GM13976 (cell line): Measurements from ENCODE around the gene TENM4.

Experiments used
- DNase-seq: peaks from one replicate; pipeline ENCODE4 v3.0.0; 2012; ENCODE audit warnings: low spot score
- in situ Hi-C: fragments of 300-500 bp; cut with MboI; formaldehyde crosslinking; loops from one replicate; pipeline ENCODE4 v1.12.0; 2022; ENCODE audit warnings: low sequenced_read_pairs, mixed read lengths, inconsistent platforms; ENCODE audit not compliant: unreplicated experiment
- TF ChIP-seq, protein P1 (sequence below): IDR thresholded peaks from 2 replicates; pipeline ENCODE4 v1.5.1; 2012; ENCODE audit warnings: borderline replicate concordance, mild to moderate bottlenecking; ENCODE audit not compliant: insufficient read depth; ENCODE audit errors: extremely low read depth, missing control alignments, control extremely low read depth

TENM4 gene

GRCh38 chr11:79018371-79018849 lies 422.4 kb downstream of the TENM4 start:
- in situ Hi-C loops = no loop called here
- no peak for DNase-seq
- TF ChIP-seq, protein P1, sequence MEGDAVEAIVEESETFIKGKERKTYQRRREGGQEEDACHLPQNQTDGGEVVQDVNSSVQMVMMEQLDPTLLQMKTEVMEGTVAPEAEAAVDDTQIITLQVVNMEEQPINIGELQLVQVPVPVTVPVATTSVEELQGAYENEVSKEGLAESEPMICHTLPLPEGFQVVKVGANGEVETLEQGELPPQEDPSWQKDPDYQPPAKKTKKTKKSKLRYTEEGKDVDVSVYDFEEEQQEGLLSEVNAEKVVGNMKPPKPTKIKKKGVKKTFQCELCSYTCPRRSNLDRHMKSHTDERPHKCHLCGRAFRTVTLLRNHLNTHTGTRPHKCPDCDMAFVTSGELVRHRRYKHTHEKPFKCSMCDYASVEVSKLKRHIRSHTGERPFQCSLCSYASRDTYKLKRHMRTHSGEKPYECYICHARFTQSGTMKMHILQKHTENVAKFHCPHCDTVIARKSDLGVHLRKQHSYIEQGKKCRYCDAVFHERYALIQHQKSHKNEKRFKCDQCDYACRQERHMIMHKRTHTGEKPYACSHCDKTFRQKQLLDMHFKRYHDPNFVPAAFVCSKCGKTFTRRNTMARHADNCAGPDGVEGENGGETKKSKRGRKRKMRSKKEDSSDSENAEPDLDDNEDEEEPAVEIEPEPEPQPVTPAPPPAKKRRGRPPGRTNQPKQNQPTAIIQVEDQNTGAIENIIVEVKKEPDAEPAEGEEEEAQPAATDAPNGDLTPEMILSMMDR = no peak

DNA sequence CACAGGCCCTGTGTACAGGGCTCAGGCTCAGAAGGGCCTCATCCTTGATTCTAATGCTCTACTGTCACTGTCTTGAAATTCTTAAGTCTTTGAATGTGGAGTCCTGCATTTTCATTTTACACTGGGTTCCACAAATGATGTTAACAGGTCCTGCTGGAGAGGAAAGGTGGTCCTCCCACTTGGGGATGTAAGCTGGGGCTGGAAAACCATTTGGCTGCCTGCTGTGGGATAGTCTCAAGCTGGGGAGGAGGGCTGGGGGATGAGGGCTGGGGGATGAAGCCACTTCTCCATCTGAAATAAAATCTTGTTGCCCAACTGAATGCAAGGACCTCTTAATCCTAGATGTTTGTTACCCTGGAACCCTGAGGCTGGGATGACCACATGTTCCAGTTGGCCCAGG lies 423.0 kb downstream of the TENM4 start:
- in situ Hi-C loops = no loop called here

DNA sequence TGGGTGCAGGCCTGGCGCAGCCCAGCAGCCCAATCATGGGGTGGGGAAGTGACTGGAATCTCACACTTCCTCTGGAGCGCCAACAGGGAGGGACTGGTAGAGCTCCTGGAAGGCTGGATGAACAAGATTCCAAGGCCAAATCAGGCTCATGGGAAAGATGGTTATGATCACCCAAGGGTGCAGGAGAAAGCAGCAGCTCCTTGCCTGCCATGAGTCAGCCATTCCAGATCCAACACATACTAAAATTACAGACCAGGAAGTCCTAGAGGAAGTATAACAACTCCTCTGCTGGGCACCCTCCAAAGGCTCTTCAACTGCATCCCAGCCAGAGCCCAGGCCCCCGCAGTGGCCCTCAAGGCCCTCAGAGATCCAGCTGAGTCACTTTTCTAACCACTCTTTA lies 427.3 kb downstream of the TENM4 start:
- TF ChIP-seq, protein P1 = no peak
- DNase-seq = no peak
- in situ Hi-C loops = no loop called here

More for the DNA sequence above, 423.0 kb downstream of the TENM4 start:
- TF ChIP-seq, protein P1 = no peak
- no peak for DNase-seq

- DNase-seq = no peak
- in situ Hi-C loops = no loop called here
- TF ChIP-seq, protein P1 = no peak
These were observed 429.5 kb downstream of the TENM4 start for GRCh38 chr11:79011357-79011756.

- in situ Hi-C loops = no loop called here
- DNase-seq = no peak
- TF ChIP-seq, protein P1 = no peak
These were observed 432.9 kb downstream of the TENM4 start for GRCh38 chr11:79007771-79008402.

DNA sequence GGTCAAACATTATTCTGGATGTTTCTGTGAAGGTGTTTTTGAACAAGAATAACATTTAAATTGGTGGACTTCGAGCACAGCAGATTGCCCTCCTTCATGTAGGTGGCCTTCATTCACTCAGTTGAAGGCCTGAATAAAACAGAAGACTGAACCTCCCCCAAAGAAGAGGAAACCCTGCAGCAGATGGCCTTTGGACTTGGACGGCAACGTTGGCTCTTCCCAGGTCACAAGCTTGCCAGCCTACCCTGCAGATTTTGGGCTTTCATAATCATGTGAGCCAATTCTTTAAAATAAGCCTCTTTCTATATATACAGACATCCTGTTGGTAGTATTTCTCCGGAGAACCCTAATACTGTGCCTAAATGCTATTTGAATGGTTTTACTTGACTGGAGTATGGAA lies 434.0 kb downstream of the TENM4 start:
- TF ChIP-seq, protein P1 = no peak
- in situ Hi-C loops = no loop called here
- no peak for DNase-seq
